ENCODE data around the gene APP. TPM values are rescaled to one million over a fixed set of nuclear protein-coding genes. Genes with fewer than 3 reads are reported as not detected.

The APP gene
- polyA plus RNA-seq, 10 donors, result 214 to 457 (median 289) TPM

DNA sequence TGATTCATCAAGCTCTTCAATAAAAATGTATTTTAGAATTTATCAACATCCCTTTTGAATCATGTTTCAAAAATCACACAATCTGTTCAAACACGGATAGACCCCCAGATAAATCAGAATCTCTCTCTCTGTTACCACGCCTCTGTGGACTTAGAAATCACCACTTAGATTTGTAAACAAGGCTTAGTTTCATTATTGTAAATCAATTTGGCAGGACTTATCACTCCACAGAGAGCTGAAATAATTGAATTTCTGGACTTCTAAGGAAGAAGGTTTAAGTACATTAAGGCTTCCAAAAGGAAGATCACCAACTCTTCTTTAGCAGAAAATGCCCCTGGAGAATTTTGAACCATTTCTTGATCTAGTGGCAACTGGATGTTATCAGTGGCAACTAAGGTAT is 100.4 kb downstream of the APP start:
- no peak for DNase-seq

DNA sequence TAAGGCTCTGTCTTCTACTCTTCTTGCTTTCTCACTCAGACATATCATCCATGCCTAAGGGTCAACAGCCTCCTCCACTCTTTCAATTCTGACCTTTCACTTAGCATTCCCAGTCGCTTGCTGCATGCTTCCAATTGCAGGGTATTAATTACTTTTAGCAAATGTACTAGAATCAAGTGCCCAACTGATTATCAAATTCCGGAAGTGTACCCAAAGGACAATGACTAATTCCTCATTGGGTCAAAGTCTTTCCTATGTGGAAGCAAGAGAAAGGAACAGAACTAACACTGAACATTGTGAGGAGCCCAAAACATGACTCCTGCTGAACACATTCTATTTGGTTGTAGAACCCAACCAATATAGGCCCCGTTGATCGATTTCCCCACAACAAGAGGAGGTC is 101.8 kb downstream of the APP start:
- no peak for DNase-seq

DNA sequence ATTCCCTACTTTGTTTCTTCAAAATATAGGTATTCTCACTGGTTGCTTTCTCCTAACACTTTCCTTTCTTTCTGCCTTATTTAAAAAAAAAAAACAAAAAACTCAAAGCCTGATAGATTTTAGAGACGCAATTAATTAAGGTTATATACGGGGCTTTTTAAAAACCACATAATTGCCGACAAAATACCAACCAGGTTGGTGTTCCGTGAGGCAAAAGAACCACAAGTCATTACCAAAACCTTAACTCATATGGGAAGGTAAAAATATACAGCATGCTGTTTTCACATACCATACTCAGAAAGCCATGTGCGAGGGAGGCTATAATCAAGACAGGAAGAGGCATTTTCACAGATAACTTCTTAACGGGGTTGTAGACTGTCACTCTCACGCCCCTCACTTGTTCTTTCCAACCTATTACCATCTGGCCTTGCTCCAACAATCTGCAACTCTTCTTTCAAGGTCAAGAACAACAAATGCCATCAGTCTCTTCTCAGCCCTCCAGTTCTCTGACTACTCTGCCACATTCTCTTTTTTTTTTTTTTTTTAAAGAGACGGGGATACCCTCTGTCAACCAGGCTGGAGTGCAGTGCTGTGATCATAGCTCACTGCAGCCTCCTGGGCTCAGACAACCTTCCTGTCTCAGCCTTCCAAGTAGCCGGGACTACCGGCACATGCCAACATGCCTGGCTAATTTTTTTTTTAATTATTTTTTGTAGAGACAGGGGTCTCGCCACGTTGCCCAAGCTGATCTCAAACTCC is 102.6 kb downstream of the APP start:
- DNase-seq, result no peak

DNA sequence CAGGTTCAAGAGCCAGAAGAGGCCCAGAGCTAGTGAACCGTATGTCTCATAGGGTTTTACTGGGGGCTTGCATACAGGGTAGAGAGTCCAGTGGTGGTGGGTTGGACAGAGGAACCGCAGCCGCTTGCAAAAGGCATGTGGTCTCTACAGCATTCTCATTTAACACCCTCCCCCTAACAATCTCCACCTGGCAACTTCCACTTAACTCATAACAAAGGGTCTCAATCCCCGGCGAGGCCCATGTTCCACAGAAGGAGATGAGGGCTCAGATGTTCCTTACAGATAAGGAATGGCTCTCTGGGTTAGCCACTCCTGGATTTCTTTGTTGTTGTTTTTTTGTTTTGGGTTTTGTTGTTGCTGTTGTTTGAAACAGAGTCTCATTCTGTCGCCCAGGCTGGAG is 106.1 kb downstream of the APP start:
- no peak for DNase-seq

DNA sequence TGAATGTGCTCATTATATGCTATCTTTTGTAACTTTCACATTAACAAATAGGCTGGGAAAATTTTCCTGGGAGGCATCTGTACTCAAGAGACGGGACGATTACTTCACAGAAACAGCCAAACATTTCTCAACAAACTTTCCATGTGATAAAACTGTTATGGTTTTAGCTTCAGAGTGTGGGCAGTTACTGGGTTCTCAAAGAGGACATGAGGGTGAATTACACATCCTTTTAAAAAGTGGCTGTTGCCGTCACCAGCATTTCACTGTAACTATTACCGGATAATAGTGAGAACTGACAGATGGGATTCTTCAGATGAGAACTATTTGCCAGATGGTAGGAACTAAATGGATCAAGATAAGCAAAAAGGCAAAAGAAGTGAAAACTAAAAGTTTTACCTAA is 109.1 kb downstream of the APP start:
- no peak for DNase-seq

DNA sequence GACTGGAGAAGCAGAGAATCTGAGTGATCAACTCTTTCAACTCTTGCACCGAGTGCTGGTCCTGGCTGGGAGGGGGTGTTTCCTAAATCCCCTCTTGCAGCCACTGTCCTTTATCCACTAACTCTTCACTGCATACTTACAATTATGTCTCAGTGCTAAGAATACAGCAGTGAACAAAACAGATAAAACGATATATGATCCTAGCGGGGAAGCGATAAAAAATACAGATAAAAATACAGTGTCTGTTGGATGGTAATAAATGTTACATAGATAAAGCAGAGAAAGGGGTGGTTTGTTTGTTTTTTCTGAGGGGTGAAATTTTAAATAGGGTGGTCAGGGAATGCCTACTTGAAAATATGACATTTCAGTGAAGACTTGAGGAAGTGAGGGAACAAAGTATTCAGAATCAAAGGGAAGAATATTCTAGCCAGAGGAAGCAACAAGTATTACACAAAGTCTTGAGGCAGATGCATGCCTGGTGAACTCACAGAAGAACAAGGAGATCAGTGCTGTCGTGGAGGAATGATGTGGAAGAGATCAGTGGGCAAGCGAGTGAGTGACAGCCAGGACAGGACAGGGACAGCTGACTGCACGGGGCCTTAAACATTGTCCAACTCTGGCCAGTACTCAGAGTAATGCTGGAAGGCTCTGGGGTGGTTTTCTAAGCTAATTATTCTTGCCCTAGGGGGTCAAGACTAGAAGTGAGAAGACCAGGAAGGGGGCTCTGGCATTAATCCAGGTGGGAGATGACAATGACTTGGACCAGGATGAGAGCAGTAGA is 110.0 kb downstream of the APP start:
- DNase-seq, result no peak

DNA sequence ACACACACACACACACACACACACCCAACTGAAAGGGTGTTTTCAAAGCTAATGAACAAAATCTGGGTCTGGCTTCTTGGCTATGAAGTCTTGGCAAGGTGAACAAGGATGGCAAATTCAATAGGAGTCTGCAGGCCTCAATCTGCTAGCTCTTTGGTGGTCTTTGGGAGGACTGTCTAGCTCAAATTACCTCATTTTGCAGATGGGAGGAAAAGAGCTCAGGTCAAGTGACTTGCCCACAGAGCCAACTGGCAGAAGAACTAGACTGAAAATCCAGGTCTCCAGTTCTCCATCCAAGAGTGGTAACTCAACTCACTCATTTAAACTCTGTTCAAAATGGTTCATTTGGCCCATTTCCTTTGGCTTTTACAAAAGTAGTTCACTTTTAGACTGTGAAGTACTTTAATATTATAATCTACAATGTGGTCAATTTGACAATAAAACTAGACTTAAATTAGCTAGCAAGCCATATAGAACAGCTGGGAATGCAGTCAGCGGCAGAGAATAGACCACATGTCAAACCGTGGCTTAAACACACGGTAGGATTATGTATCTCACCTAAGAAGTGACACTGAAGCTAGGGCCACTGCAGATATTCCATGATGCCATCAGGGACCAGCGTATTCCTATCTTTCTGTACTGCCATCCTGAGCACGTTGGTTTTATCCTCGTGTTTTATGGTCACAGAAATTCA is 112.9 kb downstream of the APP start:
- peak in 2 of 3 donors; percentile 37 to 71 for DNase-seq

DNA sequence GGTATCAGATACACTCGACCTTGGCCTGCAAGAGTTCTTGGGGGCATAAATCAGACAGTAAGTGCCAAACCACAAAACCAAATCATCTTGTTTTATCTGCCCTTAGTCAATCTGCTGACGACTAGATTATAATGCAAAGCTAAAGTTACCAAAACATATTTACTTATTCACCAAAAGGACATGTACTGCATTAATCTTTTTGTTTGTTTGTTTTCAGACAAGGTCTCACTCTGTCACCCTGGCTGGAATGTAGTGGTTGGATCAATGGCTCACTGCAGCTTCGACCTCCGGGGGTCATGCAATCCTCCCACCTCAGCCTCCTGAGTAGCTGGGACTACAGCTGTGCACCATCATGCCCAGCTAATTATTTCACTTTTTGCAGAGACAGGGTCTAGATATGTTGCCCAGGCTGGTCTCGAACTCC is 114.7 kb downstream of the APP start:
- DNase-seq, result no peak

DNA sequence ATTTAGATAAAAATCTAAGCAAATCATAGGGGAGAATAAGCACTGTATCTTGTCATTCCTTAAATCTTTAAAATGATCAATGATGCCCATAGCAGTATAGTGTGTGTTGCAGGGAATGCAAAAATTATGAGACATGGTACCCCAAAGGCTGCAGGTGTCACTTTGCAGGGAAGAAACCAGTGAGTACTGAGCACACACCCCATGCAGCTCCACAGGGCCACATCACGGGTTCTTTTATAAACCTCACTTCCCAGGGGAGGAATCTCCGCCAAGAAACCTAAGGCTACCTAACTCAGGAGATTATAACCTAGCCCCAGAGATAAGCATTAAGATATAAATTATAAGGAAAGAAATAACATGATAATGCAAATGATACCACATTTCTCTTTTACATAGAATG is 115.6 kb downstream of the APP start:
- DNase-seq, result no peak

DNA sequence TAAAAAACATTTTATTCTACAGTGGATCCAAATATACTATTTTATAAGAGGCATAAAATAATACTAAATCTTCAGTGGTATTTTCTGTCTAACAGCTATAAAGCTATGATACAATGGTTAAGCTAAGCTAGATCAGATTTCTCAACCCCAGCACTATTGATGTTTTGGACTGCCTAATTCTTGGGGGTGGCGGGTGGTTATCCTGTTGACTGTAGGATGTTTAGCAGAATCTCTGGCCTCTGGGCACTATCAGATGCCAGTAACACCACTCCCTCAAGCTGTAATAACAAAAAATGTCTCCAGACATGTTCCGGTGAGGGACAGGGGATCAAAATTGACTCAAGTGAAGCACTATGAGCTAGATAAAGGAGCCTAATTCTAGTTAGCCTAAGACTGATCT is 118.5 kb downstream of the APP start:
- DNase-seq, result no peak

DNA sequence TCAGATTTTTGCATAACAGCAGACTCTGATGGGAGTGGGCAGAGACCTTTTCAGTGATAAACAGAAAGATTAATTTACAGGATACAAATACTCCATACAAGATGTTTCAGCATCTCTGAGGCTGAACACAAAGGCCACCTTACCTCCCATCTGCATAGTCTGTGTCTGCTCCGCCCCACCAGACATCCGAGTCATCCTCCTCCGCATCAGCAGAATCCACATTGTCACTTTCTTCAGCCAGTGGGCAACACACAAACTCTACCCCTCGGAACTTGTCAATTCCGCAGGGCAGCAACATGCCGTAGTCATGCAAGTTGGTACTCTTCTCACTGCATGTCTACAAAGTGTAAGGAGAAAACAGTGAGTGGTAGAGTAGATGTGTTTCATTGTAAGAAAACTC is 119.7 kb downstream of the APP start:
- DNase-seq, result no peak

DNA sequence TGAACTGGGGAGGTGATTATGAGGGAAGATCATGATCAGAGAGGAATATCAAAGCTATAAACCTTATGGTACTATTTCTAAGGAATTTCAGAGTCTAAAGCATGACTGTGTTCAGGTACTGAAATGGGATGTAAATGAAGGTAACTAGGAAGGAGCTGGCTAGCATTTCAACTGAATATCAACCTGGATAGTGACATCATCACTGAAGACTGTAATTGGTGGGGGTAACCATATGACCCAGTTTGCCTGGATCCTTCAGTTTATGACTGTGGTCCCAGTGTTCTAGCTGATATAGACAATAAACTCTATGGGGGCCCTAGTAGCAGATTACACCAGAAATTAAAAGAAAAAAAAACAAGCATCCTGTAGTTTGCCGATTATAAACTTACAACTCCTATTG is 120.8 kb downstream of the APP start:
- DNase-seq, result no peak

DNA sequence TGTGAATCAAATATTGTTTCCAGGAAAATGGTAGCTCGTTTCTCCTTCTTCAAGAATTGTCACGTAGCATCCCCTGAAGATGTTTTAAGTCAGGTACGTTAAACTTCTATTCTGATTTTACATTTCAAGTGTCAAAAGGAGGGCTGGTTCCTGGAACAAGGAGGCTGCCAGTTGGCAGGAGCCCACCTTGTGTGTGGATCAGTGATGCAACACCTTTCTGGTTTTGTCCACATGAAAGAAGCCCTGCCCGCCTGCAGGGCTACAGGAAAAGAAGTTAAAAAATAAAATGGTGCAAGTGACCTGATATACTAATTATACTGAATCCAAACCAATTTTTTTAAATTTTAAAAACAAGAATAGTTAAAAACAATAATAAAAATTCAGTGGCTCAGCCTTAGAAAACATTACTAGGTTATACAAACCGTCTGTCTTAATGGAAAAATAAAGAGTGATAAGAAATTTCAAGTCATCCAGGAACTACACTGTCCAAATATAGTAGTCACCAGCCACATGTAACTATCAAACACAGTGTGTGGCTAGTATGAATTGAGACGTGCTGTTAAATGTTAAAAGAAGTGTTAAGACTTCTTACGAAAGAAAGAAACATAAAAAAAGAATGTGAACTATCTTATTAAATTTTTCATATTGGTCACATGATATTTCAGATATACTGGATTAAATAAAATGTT is 123.1 kb downstream of the APP start:
- DNase-seq, result no peak

DNA sequence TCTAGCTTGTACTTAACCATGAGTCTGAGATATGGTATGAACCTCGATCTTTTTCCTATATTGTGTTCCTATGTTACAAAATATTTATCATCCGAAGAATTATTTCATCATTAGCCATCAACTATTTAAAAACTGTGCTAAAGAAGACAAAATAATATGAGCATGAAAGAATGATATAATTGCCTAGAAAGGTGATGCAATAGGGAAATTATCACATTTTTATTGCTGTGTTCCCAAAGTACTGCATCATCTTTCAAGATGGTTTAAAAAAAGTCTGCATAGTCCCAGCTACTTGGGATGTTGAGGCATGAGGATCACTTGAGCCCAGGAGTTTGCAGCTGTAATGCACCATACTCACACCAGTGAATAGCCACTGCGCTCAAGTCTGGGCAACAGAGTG is 126.7 kb downstream of the APP start:
- no peak for DNase-seq

DNA sequence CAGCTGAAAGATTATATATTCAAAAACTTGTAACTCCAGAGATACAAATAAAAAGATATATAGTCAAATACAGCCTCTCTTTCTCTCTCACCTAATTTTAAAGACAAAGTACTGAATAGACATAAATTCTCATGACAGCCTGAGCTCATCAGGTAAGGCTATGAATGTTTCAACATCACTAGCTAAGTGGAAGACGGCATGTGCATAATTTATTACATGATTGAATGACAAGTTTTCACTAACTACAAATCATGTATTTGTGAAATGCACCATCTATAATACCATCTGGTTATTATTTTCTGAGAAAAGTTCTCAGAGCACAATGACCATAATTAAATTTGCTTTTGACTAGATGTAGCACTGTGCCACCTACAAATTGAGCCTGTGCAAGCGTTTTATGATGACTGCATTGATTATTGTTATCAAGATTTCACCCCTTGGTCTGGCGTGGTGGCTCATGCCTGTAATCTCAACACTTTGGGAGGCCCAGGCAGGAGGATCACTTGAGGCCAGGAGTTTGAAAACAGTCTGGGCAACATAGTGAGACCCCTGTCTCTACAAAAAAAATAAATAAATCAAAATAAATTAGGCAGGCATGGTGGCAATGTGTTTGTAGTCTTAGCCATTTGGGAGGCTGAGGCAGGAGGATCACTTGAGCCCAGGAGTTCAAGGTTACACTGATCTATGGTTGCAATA is 128.2 kb downstream of the APP start:
- no peak for DNase-seq

DNA sequence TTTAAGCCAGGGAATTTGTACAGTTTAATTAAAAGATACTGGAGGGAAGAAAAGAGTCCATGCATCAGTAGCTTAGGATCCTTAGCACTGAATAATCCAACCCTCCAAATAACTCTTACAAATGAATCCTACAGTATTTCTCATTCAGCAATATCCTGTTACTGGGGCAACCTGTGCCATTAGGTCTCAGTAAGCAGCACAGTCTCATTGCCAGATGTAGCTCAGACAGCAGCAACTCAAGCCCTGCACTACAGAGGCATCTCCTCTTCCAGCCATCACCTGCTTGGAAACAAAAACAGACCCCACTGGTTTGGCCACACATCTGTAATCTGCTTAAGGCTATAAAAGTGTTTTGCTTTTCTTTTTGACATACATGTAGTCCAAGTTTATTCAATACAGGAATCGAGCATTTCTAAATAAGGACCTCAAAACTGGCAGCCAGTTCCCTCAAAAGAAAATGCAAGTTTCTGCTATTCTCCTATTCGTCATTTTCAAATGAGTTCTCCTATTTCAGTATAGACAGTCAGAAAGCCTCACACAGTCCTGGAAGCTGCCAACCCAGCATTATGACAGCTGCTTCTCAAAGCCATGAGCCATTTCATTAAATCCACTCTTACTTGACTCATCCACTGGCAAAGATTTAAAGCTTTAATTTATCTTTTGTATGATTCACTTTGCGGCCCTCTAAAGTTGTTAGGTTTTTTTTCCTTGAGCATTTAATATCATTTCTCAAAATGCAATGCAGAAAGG is 129.0 kb downstream of the APP start:
- DNase-seq, result peak; percentile 15 to 46 (median 40)

DNA sequence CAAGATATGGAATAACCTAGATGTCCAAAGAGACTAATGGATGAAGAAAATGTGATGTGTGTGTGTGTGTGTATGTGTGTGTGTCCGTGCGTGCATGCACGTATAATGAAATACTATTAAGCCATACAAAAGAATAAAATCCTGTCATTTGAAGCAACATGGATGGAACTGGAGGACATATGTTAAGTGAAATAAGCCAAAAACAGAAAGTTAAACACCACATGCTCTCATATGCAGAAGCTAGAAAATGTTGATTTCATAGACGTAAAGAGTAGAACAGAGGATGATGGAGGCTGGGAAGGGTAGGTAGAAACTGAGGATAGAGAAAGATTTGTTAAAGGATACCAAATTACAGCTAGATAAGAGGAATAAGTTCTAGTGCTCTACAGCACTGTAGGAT is 133.7 kb downstream of the APP start:
- no peak for DNase-seq

DNA sequence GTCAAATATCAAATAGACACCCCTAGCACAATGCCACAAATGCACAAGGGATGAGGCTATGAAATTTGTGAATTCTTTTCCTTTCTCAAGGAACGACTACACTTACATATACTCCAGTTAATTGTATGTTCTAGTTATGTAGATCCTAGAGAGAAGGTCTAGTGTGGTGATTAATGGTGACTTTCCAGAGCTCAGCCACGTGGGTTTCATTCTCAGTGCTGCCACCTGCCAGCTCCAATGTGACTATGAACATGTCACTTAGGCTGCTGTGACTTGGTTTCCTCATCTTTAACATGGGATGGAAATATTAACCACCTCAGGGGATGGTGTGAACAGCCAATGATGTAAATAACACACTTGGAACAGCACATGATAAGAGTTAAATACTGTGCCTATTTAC is 138.3 kb downstream of the APP start:
- DNase-seq, result no peak

DNA sequence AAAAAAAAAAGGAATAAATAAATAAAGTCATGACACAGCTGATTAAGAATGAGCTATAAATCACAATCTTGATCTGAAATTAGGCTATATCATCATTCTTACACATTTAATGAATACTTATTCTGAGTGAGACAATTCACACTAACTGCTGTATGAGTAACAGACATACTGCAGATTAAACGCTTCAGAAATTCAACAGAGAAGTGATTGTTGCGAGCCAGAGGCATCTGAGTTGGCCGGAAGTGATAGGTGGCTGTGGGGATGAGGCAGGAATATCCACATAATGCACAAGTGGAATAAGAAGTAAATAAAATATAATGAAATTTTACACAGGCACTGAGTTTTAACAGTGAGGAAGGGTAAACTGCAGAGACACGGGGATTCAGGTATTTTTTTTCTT is 142.4 kb downstream of the APP start:
- no peak for DNase-seq

DNA sequence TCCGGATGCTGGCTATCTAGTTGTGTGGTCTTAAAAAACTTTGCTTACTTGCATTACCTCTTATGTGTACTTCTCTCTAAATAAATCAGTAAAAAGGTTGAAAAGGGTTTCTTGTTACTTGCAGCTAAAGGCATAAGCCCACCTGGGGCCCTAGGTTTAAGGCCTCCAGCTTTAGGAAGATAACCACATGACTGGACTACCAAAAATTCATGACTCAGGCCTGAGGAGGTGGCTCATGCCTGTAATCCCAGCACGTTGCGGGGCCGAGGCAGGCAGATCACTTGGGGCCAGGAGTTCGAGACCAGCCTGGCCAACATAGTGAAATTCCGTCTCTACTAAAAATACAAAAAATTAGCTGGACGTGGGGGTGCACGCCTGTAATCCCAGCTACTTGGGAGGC is 142.9 kb downstream of the APP start:
- peak in 1 of 3 donors; percentile 13 for DNase-seq
